ENCODE measurements around the gene LYRM4. TPM values are rescaled to one million over a fixed set of nuclear protein-coding genes. Genes with fewer than 3 reads are reported as not detected.

Gene LYRM4
- total and polyA plus RNA-seq, 9 of the 15 experiments (the other 6 are each of a cell fraction or from before 2014, with no cell fraction given) = 24.2 to 69.4 (median 41.8) TPM

DNA sequence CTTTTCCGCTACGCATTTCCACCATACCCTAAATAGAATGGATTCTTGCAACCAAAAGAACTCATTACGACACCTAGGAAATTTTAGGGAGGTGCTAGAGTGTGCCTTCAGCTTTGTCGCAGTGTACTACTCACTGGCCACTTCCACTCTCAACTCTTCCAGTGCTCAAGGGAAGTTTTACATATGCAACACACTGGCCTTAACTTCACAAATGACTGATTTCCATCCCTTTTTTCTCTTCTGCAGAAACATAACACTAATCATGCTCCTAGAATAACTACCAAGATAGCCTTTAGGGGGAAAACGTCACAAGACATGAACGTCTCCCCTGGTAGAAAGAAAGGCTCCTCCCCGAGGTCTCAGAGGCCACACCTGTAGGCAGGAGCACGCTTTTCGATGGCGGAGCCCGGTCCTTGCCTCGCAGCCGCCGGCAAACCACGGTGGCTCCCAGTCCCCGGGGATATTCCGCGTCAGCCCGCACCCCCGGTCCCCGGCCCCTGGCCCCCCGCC, 584 bp downstream of the LYRM4 start (continued):
- TF ChIP-seq SIN3B (IDR thresholded peaks at IDR 0.05; ENCODE audit: low read depth) (0 out of 2 replicates have a peak, but pooled peaks have one; percentile 30), FOXK2 (conservative IDR thresholded peaks at IDR 0.05 in 1 of 2, IDR thresholded peaks at IDR 0.05 in 1 of 2; ENCODE audit: low read depth in 2 of 2) (peak; percentile 13 to 91; a peak in 3 of 4 replicates), TAF9B (IDR thresholded peaks at IDR 0.05; ENCODE audit: partially characterized antibody) (no peak), PURB (CRISPR knock-in tag; IDR thresholded peaks at IDR 0.05; ENCODE audit: low read depth) (no peak), NR2F6 (CRISPR knock-in tag; IDR thresholded peaks at IDR 0.05) (no peak), CCNT2 (IDR thresholded peaks at IDR 0.05; ENCODE audit: borderline replicate concordance, extremely low read depth, insufficient read length, low read depth, low read length) (no peak), BHLHE40 (IDR thresholded peaks at IDR 0.05; ENCODE audit: low read length) (peak; percentile 32; the same call in 1 of the 2 replicates), MAFG (tag; conservative IDR thresholded peaks at IDR 0.05) (no peak), TEAD1 (CRISPR knock-in tag; IDR thresholded peaks at IDR 0.05) (no peak; a peak in 1 of 4 replicates), ZFP1 (CRISPR knock-in tag; IDR thresholded peaks at IDR 0.05) (no peak)
- TF ChIP-seq, protein P1, sequence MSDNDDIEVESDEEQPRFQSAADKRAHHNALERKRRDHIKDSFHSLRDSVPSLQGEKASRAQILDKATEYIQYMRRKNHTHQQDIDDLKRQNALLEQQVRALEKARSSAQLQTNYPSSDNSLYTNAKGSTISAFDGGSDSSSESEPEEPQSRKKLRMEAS (CRISPR knock-in tag; IDR thresholded peaks at IDR 0.05) = peak; percentile 57; the same call in 1 of the 2 replicates
- TF ChIP-seq, protein P2, sequence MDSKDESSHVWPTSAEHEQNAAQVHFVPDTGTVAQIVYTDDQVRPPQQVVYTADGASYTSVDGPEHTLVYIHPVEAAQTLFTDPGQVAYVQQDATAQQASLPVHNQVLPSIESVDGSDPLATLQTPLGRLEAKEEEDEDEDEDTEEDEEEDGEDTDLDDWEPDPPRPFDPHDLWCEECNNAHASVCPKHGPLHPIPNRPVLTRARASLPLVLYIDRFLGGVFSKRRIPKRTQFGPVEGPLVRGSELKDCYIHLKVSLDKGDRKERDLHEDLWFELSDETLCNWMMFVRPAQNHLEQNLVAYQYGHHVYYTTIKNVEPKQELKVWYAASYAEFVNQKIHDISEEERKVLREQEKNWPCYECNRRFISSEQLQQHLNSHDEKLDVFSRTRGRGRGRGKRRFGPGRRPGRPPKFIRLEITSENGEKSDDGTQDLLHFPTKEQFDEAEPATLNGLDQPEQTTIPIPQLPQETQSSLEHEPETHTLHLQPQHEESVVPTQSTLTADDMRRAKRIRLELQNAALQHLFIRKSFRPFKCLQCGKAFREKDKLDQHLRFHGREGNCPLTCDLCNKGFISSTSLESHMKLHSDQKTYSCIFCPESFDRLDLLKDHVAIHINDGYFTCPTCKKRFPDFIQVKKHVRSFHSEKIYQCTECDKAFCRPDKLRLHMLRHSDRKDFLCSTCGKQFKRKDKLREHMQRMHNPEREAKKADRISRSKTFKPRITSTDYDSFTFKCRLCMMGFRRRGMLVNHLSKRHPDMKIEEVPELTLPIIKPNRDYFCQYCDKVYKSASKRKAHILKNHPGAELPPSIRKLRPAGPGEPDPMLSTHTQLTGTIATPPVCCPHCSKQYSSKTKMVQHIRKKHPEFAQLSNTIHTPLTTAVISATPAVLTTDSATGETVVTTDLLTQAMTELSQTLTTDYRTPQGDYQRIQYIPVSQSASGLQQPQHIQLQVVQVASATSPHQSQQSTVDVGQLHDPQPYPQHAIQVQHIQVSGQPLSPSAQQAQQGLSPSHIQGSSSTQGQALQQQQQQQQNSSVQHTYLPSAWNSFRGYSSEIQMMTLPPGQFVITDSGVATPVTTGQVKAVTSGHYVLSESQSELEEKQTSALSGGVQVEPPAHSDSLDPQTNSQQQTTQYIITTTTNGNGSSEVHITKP (IDR thresholded peaks at IDR 0.05; ENCODE audit: partially characterized antibody) = peak; percentile 98
- TF ChIP-seq, protein P3, sequence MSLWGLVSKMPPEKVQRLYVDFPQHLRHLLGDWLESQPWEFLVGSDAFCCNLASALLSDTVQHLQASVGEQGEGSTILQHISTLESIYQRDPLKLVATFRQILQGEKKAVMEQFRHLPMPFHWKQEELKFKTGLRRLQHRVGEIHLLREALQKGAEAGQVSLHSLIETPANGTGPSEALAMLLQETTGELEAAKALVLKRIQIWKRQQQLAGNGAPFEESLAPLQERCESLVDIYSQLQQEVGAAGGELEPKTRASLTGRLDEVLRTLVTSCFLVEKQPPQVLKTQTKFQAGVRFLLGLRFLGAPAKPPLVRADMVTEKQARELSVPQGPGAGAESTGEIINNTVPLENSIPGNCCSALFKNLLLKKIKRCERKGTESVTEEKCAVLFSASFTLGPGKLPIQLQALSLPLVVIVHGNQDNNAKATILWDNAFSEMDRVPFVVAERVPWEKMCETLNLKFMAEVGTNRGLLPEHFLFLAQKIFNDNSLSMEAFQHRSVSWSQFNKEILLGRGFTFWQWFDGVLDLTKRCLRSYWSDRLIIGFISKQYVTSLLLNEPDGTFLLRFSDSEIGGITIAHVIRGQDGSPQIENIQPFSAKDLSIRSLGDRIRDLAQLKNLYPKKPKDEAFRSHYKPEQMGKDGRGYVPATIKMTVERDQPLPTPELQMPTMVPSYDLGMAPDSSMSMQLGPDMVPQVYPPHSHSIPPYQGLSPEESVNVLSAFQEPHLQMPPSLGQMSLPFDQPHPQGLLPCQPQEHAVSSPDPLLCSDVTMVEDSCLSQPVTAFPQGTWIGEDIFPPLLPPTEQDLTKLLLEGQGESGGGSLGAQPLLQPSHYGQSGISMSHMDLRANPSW (CRISPR knock-in tag; IDR thresholded peaks at IDR 0.05) = no peak
- TF ChIP-seq, protein P4, sequence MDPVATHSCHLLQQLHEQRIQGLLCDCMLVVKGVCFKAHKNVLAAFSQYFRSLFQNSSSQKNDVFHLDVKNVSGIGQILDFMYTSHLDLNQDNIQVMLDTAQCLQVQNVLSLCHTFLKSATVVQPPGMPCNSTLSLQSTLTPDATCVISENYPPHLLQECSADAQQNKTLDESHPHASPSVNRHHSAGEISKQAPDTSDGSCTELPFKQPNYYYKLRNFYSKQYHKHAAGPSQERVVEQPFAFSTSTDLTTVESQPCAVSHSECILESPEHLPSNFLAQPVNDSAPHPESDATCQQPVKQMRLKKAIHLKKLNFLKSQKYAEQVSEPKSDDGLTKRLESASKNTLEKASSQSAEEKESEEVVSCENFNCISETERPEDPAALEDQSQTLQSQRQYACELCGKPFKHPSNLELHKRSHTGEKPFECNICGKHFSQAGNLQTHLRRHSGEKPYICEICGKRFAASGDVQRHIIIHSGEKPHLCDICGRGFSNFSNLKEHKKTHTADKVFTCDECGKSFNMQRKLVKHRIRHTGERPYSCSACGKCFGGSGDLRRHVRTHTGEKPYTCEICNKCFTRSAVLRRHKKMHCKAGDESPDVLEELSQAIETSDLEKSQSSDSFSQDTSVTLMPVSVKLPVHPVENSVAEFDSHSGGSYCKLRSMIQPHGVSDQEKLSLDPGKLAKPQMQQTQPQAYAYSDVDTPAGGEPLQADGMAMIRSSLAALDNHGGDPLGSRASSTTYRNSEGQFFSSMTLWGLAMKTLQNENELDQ (CRISPR knock-in tag; IDR thresholded peaks at IDR 0.05; ENCODE audit: borderline replicate concordance) = no peak
- TF ChIP-seq, protein P5, sequence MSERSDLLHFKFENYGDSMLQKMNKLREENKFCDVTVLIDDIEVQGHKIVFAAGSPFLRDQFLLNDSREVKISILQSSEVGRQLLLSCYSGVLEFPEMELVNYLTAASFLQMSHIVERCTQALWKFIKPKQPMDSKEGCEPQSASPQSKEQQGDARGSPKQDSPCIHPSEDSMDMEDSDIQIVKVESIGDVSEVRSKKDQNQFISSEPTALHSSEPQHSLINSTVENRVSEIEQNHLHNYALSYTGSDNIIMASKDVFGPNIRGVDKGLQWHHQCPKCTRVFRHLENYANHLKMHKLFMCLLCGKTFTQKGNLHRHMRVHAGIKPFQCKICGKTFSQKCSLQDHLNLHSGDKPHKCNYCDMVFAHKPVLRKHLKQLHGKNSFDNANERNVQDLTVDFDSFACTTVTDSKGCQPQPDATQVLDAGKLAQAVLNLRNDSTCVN (CRISPR knock-in tag; IDR thresholded peaks at IDR 0.05) = no peak

All from K562 (cell line).